C4-2B (cell line): ENCODE results near the gene MAFF.

Experiments used
- CTCF ChIP-seq: fragments of 450-650 bp; conservative IDR thresholded peaks from 2 replicates; pipeline ENCODE4 v1.5.1; 2017; ENCODE audit warnings: mild to moderate bottlenecking
- ZFX ChIP-seq: fragments of 450-650 bp; IDR thresholded peaks from 2 replicates; pipeline ENCODE4 v1.6.1; 2017

GRCh38 chr22:38177926-38178604, 23.7 kb upstream of the MAFF start:
- TF ChIP-seq CTCF (no peak), ZFX (no peak)
